Nephron progenitor cell (in vitro differentiated cells): Measurements from ENCODE around the gene VPS35L.

Experiments used
- DNase-seq: peaks from one replicate; pipeline ENCODE4 v3.0.0; 2021
- H3K27ac Mint-ChIP-seq: 2 replicates; pipeline ENCODE4 v1.8.0; 2021; ENCODE audit warnings: mild to moderate bottlenecking, moderate library complexity, mixed read lengths
- H3K27me3 Mint-ChIP-seq: 2 replicates; pipeline ENCODE4 v1.8.0; 2021; ENCODE audit warnings: mild to moderate bottlenecking, low read depth, mixed read lengths; ENCODE audit not compliant: poor library complexity
- H3K36me3 Mint-ChIP-seq: 2 replicates; pipeline ENCODE4 v1.8.0; 2021; ENCODE audit warnings: low read depth, mixed read lengths
- H3K4me1 Mint-ChIP-seq: 2 replicates; pipeline ENCODE4 v1.8.0; 2021; ENCODE audit warnings: mixed read lengths
- H3K4me3 Mint-ChIP-seq: 2 replicates; pipeline ENCODE4 v1.8.0; 2021; ENCODE audit warnings: mild to moderate bottlenecking, moderate library complexity, mixed read lengths
- H3K9me3 Mint-ChIP-seq: 2 replicates; pipeline ENCODE4 v1.8.0; 2021; ENCODE audit warnings: mild to moderate bottlenecking, moderate library complexity, mixed read lengths
- CTCF ChIP-seq: fragments of 200-600 bp; sonication (generic); IDR thresholded peaks from 2 replicates; pipeline ENCODE4 v1.5.0; 2021; ENCODE audit warnings: antibody characterized with exemption

Gene VPS35L

DNA sequence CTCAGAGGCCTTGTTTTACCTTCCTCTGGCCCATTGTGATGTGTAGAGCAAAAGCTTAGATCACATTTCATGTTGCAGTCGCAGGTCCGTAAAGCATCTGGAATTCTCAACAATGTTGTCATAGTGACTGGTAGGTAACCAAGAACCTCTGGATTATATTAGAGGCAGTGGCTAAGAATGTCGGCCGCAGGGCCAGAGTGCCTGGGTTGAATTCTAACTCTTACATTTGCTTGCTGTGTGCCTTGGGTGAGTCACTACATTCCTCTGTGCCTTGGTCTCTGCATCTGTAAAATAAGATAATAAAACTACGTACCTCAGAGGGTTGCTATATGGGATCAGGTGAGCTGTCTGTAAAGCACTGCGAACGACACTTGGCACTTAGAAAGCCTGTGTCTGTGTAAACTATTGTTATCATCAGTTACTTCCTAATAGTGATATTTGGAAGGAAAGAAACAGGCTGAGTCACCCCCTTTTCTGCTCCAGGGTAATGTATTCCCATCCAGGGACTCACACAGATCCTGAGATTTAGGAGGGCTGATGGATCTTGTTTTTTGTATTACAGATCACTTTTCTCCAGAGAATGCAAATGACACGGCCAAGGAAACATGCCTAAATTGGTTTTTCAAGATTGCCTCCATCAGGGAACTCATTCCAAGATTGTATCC, 52.2 kb downstream of the VPS35L start:
- H3K27ac Mint-ChIP-seq = no peak overlapping the region
- TF ChIP-seq CTCF = no peak
- peaks cover 88% of the 10 kb centered on the region for H3K36me3 Mint-ChIP-seq
- H3K4me1 Mint-ChIP-seq = no peaks in the 10 kb centered on the region
- H3K4me3 Mint-ChIP-seq = no peak overlapping the region
- peaks cover 7% of the 10 kb centered on the region for H3K9me3 Mint-ChIP-seq
- DNase-seq = no peak
- no peaks in the 10 kb centered on the region for H3K27me3 Mint-ChIP-seq

DNA sequence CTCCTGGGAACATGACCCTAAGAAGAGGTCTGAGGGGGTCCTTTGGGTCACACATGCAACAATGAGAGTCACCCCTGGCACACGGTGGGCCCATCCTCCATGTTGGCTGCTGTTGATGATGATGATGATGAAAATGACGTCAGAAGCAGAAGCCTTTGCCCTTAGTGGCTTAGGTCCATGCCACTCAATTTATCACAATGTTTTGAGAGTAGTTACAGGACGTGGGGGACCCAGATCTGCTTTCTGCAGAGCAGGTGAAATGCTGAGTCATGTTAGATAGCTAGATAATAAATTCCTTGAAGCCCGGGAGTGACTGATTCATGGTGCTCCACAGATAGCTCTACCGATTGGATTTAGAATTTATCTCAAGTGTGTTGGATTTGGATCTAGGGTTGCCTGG, 53.9 kb downstream of the VPS35L start:
- Mint-ChIP-seq H3K4me1 (no peaks in the 10 kb centered on the region), H3K4me3 (no peak overlapping the region), H3K27ac (peak overlapping the region; percentile 24), H3K9me3 (peaks cover 7% of the 10 kb centered on the region), H3K27me3 (no peaks in the 10 kb centered on the region), H3K36me3 (peaks cover 82% of the 10 kb centered on the region)
- DNase-seq = no peak
- TF ChIP-seq CTCF = no peak

DNA sequence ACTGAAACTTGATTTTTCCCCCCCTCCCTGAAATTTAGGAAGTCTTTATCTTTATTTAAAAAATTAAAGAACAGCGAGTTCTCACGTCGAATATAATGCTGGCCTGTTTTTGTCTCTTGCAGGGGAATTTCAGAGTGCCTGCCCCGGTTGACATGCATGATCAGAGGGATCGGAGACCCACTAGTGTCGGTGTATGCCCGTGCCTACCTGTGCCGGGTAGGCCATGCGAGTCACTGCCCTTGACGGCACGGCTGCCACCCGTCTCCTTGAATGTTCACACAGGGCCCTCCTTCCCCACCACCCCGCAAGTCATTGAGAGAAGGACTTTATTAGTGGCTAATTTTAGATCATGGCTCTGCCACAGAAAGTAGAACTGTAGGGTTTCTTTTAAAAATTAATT, 54.7 kb downstream of the VPS35L start:
- peak overlapping the region; percentile 46 for H3K27ac Mint-ChIP-seq
- H3K4me3 Mint-ChIP-seq = no peak overlapping the region
- H3K9me3 Mint-ChIP-seq = peaks cover 7% of the 10 kb centered on the region
- H3K27me3 Mint-ChIP-seq = no peaks in the 10 kb centered on the region
- TF ChIP-seq CTCF = no peak
- H3K36me3 Mint-ChIP-seq = peaks cover 79% of the 10 kb centered on the region
- no peaks in the 10 kb centered on the region for H3K4me1 Mint-ChIP-seq
- DNase-seq = no peak

- Mint-ChIP-seq H3K9me3 (no peaks in the 10 kb centered on the region), H3K27ac (peak overlapping the region; percentile 77), H3K4me3 (no peak overlapping the region), H3K27me3 (no peaks in the 10 kb centered on the region), H3K36me3 (peaks cover 58% of the 10 kb centered on the region), H3K4me1 (no peaks in the 10 kb centered on the region)
- DNase-seq = no peak
- no peak for TF ChIP-seq CTCF
These were observed 58.3 kb downstream of the VPS35L start for GRCh38 chr16:19613834-19614233.

DNA sequence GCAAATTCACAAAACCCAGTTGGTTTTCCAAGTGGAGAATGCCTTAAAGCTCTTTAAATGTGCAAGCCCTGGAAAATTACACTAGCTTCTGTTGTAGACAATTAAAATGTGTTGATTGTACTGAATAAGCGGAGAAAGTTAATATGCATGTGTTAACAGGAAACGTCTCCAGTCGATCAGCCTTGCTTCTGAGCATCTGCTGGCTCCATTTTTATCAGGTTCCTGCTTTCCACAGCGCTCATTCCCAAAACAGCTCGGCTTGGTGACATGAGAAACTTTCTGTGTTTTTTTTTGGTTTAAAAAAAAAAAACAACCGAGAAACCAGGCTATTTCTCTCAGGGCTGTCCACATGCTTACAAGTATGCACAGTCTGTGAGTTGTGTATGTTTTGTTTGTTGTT, 60.7 kb downstream of the VPS35L start:
- no peak for DNase-seq
- Mint-ChIP-seq H3K4me3 (no peak overlapping the region), H3K9me3 (no peaks in the 10 kb centered on the region), H3K36me3 (peaks cover 42% of the 10 kb centered on the region), H3K27me3 (no peaks in the 10 kb centered on the region), H3K27ac (no peak overlapping the region), H3K4me1 (no peaks in the 10 kb centered on the region)
- TF ChIP-seq CTCF = no peak

DNA sequence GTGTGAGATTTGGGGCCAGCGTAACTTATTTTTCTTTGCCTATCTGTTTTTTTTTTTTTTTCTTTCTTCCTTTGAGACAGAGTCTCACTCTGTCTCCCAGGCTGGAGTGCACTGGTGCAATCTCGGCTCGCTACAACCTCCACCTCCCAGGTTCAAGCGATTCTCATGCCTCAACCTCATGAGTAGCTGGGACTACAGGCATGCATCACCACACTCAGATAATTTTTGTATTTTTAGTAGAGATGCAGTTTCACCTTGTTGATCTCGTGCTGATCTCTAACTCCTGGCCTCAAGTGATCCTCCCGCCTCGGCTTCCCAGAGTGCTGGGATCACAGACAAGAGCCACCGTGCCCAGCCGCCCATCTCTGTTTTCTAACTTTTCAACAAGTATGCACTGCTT, 63.4 kb downstream of the VPS35L start:
- no peaks in the 10 kb centered on the region for H3K27me3 Mint-ChIP-seq
- no peaks in the 10 kb centered on the region for H3K4me1 Mint-ChIP-seq
- no peak overlapping the region for H3K4me3 Mint-ChIP-seq
- TF ChIP-seq CTCF = no peak
- H3K27ac Mint-ChIP-seq = no peak overlapping the region
- DNase-seq = no peak
- H3K9me3 Mint-ChIP-seq = no peaks in the 10 kb centered on the region
- peaks cover 36% of the 10 kb centered on the region for H3K36me3 Mint-ChIP-seq
